OCI-LY7 (cell line): ENCODE measurements around the gene RAPGEF5. TPM values are rescaled to one million over a fixed set of nuclear protein-coding genes. Genes with fewer than 3 reads are reported as not detected.

Experiments used
- BruUV-seq: library from RNA; stranded (reverse); fragments of 400-500 nt; replicated peaks from 2 replicates; lab custom pipeline; 2021; lab: Mats Ljungman, UMichigan
- CTCF ChIA-PET: fragments of 300-600 bp; sonication (Branson Sonifier 250); formaldehyde crosslinking; loops from one replicate; lab custom pipeline; 2022; ENCODE audit warnings: antibody characterized with exemption; ENCODE audit not compliant: unreplicated experiment; lab: Charles Lee
- POLR2A ChIA-PET: fragments of 300-600 bp; sonication (Branson Sonifier 250); formaldehyde crosslinking; loops from one replicate; lab custom pipeline; 2022; ENCODE audit warnings: antibody characterized with exemption; lab: Charles Lee
- DNase-seq: peaks from one replicate; pipeline ENCODE4 v3.0.0-alpha.2; 2015; ENCODE audit warnings: low spot score
- H2AFZ ChIP-seq: fragments of 200-600 bp; sonication (generic), shearing (Covaris generic); 2 replicates; pipeline ENCODE4 v1.6.1; 2014; ENCODE audit warnings: mild to moderate bottlenecking, antibody characterized with exemption, low read length, moderate library complexity
- H3K27ac ChIP-seq: fragments of 200-600 bp; sonication (generic); 2 replicates; pipeline ENCODE4 v1.5.1; 2014; ENCODE audit warnings: mixed run types, low read depth, mild to moderate bottlenecking, moderate library complexity, low read length, inconsistent platforms; ENCODE audit not compliant: poor library complexity, severe bottlenecking
- H3K36me3 ChIP-seq: fragments of 200-600 bp; sonication (generic); 2 replicates; pipeline ENCODE4 v1.6.1; 2014; ENCODE audit warnings: mild to moderate bottlenecking, antibody characterized with exemption, low read length, moderate library complexity, mixed read lengths; ENCODE audit not compliant: insufficient read depth
- H3K4me1 ChIP-seq: fragments of 200-600 bp; sonication (generic); 2 replicates; pipeline ENCODE4 v1.5.1; 2014; ENCODE audit warnings: mild to moderate bottlenecking, low read length; ENCODE audit not compliant: insufficient read depth, poor library complexity, severe bottlenecking
- H3K4me2 ChIP-seq: fragments of 200-600 bp; sonication (generic); 2 replicates; pipeline ENCODE4 v1.6.1; 2014; ENCODE audit warnings: mild to moderate bottlenecking, low read length
- H3K4me3 ChIP-seq: fragments of 200-600 bp; sonication (generic); 2 replicates; pipeline ENCODE4 v1.5.1; 2014; ENCODE audit warnings: mild to moderate bottlenecking, low read depth, low read length; ENCODE audit not compliant: poor library complexity, severe bottlenecking
- H3K79me2 ChIP-seq: fragments of 200-600 bp; sonication (generic); 2 replicates; pipeline ENCODE4 v1.6.1; 2016; ENCODE audit warnings: low read depth, mild to moderate bottlenecking, low read length, moderate library complexity, mixed read lengths; ENCODE audit not compliant: insufficient read depth
- H3K9me2 ChIP-seq: fragments of 200-600 bp; sonication (generic); 2 replicates; pipeline ENCODE4 v1.6.1; 2016; ENCODE audit warnings: mild to moderate bottlenecking, low read length, mixed read lengths; ENCODE audit not compliant: insufficient read depth
- H3K9me3 ChIP-seq: fragments of 200-600 bp; sonication (generic); 2 replicates; pipeline ENCODE4 v1.6.1; 2014; ENCODE audit warnings: mild to moderate bottlenecking, mixed run types, low read length, mixed read lengths
- H4K20me1 ChIP-seq: fragments of 200-600 bp; sonication (generic); 2 replicates; pipeline ENCODE4 v1.6.1; 2014; ENCODE audit warnings: mild to moderate bottlenecking, antibody characterized with exemption, low read length, moderate library complexity, mixed read lengths; ENCODE audit not compliant: insufficient read depth
- EZH2phosphoT487 ChIP-seq: fragments of 200-600 bp; sonication (generic); IDR thresholded peaks from 2 replicates; pipeline ENCODE4 v1.6.1; 2018; ENCODE audit warnings: low read depth, borderline replicate concordance, mild to moderate bottlenecking, mixed run types, antibody characterized with exemption, low read length, moderate library complexity, mixed read lengths
- intact Hi-C: fragments of 100-400 bp; cut with micrococcal nuclease; formaldehyde crosslinking; loops from one replicate; pipeline ENCODE4 v1.10.0; 2022; ENCODE audit not compliant: unreplicated experiment
- total RNA-seq, 2 experiments: library from RNA; depleted of rRNA in 1 of 2; stranded (reverse); fragments of >200 nt in 1 of 2; shearing (Covaris generic) in 1 of 2; gene quantifications; 2 replicates each; pipeline ENCODE4 v1.2.3, GENCODE V29; 2014 to 2022
- TF ChIP-seq, protein P1 (sequence below): fragments of 200-600 bp; sonication (generic); conservative IDR thresholded peaks from 2 replicates; pipeline ENCODE4 v1.5.1; 2014; ENCODE audit warnings: mild to moderate bottlenecking, antibody characterized with exemption, low read length, moderate library complexity, mixed read lengths

The RAPGEF5 gene
- total RNA-seq, 2 experiments from 2014 or later, result 114 to 115 TPM

DNA sequence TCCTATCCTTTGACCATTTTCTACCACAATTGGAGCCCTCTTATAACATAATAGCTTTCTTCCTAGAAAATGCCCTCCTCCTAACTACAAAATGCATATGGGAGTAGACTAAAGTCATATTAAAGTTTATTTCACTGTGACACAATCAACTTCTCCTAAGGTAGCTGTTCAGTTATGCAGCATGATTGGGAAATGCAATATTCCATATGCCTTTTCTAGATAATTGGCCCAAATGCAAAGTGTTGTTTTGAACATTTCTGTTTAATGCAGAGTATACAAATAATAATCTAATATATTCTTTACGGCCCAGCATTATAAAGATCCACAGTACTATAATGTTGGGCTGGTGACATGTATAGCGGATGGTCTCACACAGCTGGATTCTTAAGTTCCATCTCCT lies 205.1 kb downstream of the RAPGEF5 start:
- Histone ChIP-seq H3K27ac (no peak overlapping the region), H3K79me2 (no peaks in the 10 kb centered on the region), H2AFZ (no peak overlapping the region), H3K4me1 (no peaks in the 10 kb centered on the region), H3K9me3 (no peaks in the 10 kb centered on the region), H3K4me3 (no peak overlapping the region), H3K36me3 (peaks cover 98% of the 10 kb centered on the region), H4K20me1 (no peaks in the 10 kb centered on the region), H3K4me2 (no peak overlapping the region), H3K9me2 (no peaks in the 10 kb centered on the region)
- intact Hi-C loops, result no loop called here
- TF ChIP-seq EZH2phosphoT487, result no peak
- TF ChIP-seq, protein P1, sequence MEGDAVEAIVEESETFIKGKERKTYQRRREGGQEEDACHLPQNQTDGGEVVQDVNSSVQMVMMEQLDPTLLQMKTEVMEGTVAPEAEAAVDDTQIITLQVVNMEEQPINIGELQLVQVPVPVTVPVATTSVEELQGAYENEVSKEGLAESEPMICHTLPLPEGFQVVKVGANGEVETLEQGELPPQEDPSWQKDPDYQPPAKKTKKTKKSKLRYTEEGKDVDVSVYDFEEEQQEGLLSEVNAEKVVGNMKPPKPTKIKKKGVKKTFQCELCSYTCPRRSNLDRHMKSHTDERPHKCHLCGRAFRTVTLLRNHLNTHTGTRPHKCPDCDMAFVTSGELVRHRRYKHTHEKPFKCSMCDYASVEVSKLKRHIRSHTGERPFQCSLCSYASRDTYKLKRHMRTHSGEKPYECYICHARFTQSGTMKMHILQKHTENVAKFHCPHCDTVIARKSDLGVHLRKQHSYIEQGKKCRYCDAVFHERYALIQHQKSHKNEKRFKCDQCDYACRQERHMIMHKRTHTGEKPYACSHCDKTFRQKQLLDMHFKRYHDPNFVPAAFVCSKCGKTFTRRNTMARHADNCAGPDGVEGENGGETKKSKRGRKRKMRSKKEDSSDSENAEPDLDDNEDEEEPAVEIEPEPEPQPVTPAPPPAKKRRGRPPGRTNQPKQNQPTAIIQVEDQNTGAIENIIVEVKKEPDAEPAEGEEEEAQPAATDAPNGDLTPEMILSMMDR, result no peak
- no peak for DNase-seq
- ChIA-PET POLR2A (interaction anchor here (0.6 to 2.2 kb wide), 7 partner anchors 9 to 75 kb away, joined by 3 to 19 read pairs (median 4); no protein-coding TSS in a partner anchor), CTCF (interaction anchor here (1.0 kb wide), 1 partner anchor 307 kb away, joined by 3 read pairs; no protein-coding TSS in a partner anchor)
- no TSS peak for BruUV-seq

DNA sequence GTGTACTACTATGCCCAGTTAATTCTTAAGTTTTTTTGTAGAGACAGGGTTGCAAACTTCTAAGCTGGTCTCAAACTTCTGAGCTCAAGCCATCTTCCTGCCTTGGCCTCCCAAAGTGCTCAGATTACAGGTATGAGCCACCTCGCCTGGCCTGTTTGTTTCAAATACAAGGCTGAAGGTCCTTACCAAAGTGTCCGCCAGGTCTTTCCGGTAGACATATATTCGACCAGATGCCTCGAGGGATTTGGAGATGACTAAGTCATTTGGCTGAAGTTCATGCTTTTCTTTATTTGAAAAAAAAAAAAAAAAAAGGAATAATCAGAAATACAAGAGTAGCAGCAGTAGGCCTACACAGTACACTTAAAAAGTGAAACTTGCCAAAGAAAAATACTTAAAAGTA lies 206.7 kb downstream of the RAPGEF5 start:
- H4K20me1 ChIP-seq, result no peaks in the 10 kb centered on the region
- no peak overlapping the region for H2AFZ ChIP-seq
- TF ChIP-seq, protein P1, result no peak
- TF ChIP-seq EZH2phosphoT487, result no peak
- intact Hi-C loops, result no loop called here
- H3K36me3 ChIP-seq, result peaks cover 98% of the 10 kb centered on the region
- no peaks in the 10 kb centered on the region for H3K79me2 ChIP-seq
- ChIA-PET CTCF (no interaction called here), POLR2A (interaction anchor here (0.7 to 1.3 kb wide), 2 partner anchors 8 to 20 kb away, joined by 3 to 4 read pairs; no protein-coding TSS in a partner anchor)
- no peaks in the 10 kb centered on the region for H3K4me1 ChIP-seq
- no peaks in the 10 kb centered on the region for H3K9me2 ChIP-seq
- H3K4me2 ChIP-seq, result no peak overlapping the region
- no peak overlapping the region for H3K4me3 ChIP-seq
- DNase-seq, result no peak
- no TSS peak for BruUV-seq
- H3K27ac ChIP-seq, result no peak overlapping the region
- H3K9me3 ChIP-seq, result no peaks in the 10 kb centered on the region

DNA sequence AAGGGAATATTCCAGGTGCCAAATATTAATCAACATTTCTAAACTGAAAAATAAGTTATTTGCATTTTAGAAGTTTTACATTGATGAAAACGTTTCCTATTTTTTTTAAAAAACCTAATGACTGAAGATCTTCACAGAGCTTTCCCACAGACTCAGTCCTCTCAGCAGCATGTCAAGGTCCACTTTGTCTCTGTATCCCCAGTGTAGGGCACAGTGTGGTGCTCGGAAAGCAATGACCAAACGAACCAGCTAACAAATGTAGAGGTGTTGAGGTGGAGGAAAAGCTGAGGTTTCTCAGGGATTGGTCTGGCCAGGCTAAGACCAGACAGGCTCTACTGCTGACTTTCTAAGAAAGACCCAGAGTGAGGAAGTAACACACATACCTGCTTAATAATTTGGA lies 209.1 kb downstream of the RAPGEF5 start:
- no peak for DNase-seq
- Histone ChIP-seq H3K36me3 (peaks cover 98% of the 10 kb centered on the region), H3K4me3 (no peak overlapping the region), H3K9me3 (no peaks in the 10 kb centered on the region), H2AFZ (no peak overlapping the region), H3K27ac (no peak overlapping the region), H3K4me1 (no peaks in the 10 kb centered on the region), H4K20me1 (no peaks in the 10 kb centered on the region), H3K79me2 (no peaks in the 10 kb centered on the region), H3K4me2 (no peak overlapping the region), H3K9me2 (no peaks in the 10 kb centered on the region)
- CTCF ChIA-PET, result no interaction called here
- TF ChIP-seq EZH2phosphoT487, result no peak
- TF ChIP-seq, protein P1, result no peak
- no TSS peak for BruUV-seq
- intact Hi-C loops, result no loop called here
- POLR2A ChIA-PET, result no interaction called here
